ENCODE measurements around the gene AP3S1.

- TF ChIP-seq GPN1 (CRISPR knock-in tag; IDR thresholded peaks at IDR 0.05; ENCODE audit: borderline replicate concordance) (no peak), CTCF (CRISPR knock-in tag; IDR thresholded peaks at IDR 0.05) (no peak), E2F5 (CRISPR knock-in tag; conservative IDR thresholded peaks at IDR 0.05) (no peak), GABPB1 (CRISPR knock-in tag; IDR thresholded peaks at IDR 0.05) (no peak), SRSF1 (optimal IDR thresholded peaks at IDR 0.05; ENCODE audit: low read depth, low read length) (no peak), CREM (IDR thresholded peaks at IDR 0.05) (no peak), CREM (CRISPR knock-in tag; IDR thresholded peaks at IDR 0.05) (no peak), ELF1 (CRISPR knock-in tag; IDR thresholded peaks at IDR 0.05) (no peak), KDM5B (CRISPR knock-in tag; IDR thresholded peaks at IDR 0.05; ENCODE audit: borderline replicate concordance) (no peak), ZFAT (CRISPR knock-in tag; conservative IDR thresholded peaks at IDR 0.05) (no peak), ERF (CRISPR knock-in tag; IDR thresholded peaks at IDR 0.05) (no peak), ARNTL (CRISPR knock-in tag; IDR thresholded peaks at IDR 0.05) (no peak), ZNF691 (CRISPR knock-in tag; IDR thresholded peaks at IDR 0.05; ENCODE audit: borderline replicate concordance, low read depth) (no peak)
- TF ChIP-seq, protein P1, sequence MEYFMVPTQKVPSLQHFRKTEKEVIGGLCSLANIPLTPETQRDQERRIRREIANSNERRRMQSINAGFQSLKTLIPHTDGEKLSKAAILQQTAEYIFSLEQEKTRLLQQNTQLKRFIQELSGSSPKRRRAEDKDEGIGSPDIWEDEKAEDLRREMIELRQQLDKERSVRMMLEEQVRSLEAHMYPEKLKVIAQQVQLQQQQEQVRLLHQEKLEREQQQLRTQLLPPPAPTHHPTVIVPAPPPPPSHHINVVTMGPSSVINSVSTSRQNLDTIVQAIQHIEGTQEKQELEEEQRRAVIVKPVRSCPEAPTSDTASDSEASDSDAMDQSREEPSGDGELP (IDR thresholded peaks at IDR 0.05; ENCODE audit: borderline replicate concordance, low read depth): no peak
Observed at GRCh38 chr5:115898656-115899055, 56.9 kb downstream of the AP3S1 start.

Data from HepG2 (cell line).